Fibroblast of villous mesenchyme (primary cell): ENCODE results near the gene CCDC106. TPM values are rescaled to one million over a fixed set of nuclear protein-coding genes. Genes with fewer than 3 reads are reported as not detected.

Experiments used
- DNase-seq: peaks from one replicate; pipeline ENCODE4 v3.0.0-alpha.2; 2010; ENCODE audit warnings: low read depth
- H3K4me3 ChIP-seq: 2 replicates; pipeline ENCODE4 v1.5.1; 2011; ENCODE audit warnings: low read depth, mild to moderate bottlenecking, low read length
- CTCF ChIP-seq: IDR thresholded peaks from 2 replicates; pipeline ENCODE4 v1.5.1; 2012; ENCODE audit warnings: low read depth, mild to moderate bottlenecking, low read length; ENCODE audit not compliant: insufficient read depth
- total RNA-seq: library from RNA; depleted of rRNA; stranded (reverse); fragments of >200 nt; gene quantifications from 2 replicates; pipeline ENCODE4 v1.2.3, GENCODE V29; 2012

CCDC106 gene
- total RNA-seq, 1 donor, result 7.8 TPM

GRCh38 chr19:55651236-55651635, 3.2 kb downstream of the CCDC106 start:
- TF ChIP-seq CTCF, result no peak
- H3K4me3 ChIP-seq, result no peak overlapping the region
- no peak for DNase-seq

GRCh38 chr19:55652311-55653128, 4.5 kb downstream of the CCDC106 start:
- no peak overlapping the region for H3K4me3 ChIP-seq
- TF ChIP-seq CTCF, result no peak
- DNase-seq, result no peak

DNA sequence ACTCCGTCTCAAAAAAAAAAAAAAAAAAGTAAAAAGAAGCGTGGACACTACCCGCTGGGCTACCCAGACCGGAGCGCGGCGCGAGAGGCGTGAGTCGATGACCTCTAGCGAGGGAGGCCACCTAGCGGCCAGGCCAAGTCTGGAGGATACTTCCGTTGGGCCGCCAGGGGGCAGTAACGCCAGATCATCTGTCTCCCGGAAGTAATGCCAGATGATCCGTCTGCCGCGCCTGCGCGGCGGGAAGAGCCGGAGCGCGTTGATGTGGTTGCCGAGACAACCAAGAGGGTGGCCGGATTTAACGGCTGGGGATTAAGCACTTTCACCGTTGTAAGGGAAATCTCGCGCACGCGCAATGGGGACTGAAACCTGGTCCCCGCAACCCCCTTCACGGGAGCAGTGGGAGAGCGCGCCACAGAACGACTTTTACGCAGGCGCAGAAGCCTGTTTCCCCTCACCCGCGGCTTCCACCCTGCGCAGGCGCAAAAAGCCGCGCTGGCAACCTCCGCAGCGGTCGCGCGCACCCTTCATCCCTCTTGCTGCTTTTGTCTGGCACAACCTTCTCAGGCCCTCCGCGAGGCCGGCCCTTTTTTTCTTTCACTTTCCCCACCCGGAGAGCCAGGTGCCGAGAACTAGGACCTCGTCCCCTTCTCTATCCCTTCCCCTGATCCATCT, 5.8 kb downstream of the CCDC106 start:
- TF ChIP-seq CTCF, result peak; percentile 100
- peak; percentile 100 for DNase-seq

DNA sequence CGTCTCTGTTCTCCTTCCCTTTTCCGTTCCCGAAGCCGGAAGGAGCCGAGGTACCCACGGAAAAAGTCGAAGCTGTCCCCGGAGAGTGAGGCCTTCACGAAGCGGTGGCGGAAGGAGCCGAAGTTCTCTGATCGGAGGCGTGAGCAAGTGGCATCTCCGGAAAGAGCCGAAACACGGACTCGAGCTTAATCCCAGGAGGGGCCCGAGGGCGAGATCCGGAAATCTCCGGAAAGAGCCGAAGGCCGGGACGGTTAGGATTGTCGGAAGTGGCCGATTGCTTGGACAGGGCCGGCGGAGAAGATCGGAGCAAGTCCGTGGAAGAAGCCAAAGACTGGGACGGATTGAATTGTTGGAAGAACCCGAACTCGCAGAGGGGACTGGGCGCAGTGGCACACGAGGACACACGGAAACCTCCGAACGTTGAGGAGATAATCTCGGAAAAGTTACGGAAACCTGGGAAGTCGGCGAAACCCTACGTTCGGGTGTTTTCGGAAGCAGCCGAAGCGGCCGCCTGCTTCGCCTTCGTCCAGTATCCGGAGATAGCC, 6.4 kb downstream of the CCDC106 start:
- peak; percentile 100 for DNase-seq
- TF ChIP-seq CTCF, result no peak
- H3K4me3 ChIP-seq, result peak overlapping the region; percentile 77

More for the DNA sequence above, 5.8 kb downstream of the CCDC106 start:
- peak overlapping the region; percentile 77 for H3K4me3 ChIP-seq

GRCh38 chr19:55654868-55655647, 7.0 kb downstream of the CCDC106 start, which contains the start of gene U2AF2:
TSS of gene U2AF2 (plus strand) at chr19:55655035. CDS start at chr19:55655105, 70 bp downstream.
- H3K4me3 ChIP-seq, result peak within 1 kb of the TSS; percentile 77
- peak; percentile 94 for DNase-seq
- TF ChIP-seq CTCF, result no peak

DNA sequence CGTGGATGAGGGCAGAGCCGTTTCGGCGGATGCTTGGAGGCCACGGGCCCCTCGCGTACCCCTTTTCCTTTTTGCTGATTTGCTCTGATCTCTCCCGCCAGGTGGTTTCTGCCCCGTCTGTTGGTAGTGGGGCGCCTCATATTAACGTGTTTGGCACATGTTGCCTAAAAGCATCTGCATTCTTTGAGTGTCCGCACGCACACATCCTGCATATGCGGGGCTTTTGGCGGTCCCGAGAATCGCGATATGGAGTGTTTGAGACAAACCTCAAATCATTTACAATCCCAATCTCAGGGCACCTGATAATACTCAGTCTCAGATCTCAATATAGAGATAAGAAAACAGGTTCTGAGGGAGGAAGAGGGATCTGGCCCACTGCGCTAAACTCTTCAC, 7.6 kb downstream of the CCDC106 start:
- no peak for TF ChIP-seq CTCF
- peak overlapping the region; percentile 77 for H3K4me3 ChIP-seq
- DNase-seq, result no peak
